ENCODE results near the gene TRIM47.

DNA sequence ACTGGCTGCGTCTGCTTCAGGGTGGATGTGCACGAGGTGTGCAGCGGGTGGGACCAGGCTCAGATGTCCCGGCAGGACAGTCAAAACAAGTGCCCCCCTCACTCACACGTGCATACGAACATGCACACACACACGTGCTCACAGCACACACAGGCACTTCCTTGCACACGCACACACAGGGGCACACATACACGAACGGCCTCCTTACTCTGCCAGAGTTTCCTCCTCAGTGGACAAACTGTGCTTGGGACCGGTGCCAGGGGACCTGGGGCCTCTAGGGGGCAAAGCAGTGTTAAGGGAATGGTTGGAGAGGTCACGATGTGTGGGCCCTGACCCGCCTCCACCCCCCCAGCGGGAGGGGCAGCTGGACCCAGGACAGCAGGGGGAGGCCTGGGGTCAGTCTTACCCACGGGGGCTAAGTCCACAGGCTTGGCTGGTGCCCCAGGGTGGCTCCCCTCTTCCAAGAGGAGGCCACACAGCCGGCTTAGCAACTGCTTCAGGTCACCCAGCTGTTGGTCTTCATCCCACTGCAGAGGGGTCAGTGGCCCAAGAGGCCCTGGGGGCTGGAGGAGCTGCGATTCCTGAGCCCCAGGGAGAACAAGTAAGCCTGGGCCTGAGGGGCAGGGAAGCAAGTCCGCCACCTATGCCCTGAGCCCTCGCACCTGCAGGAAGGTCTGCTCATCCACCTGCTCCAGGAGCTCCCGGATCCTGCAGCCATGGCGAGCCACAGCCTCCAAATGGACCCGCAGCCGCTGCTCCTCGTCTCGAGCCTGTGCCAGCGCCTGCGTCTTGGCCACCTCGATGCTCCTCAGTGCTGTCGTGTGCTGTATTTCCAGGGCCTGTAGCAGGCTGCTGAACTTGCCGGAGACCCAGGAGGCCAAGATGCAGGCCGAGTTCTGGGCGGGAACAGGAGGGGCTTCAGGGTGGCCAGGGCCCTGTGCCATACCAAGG, 13.5 kb upstream of the TRIM47 start:
- TF ChIP-seq, protein P1, sequence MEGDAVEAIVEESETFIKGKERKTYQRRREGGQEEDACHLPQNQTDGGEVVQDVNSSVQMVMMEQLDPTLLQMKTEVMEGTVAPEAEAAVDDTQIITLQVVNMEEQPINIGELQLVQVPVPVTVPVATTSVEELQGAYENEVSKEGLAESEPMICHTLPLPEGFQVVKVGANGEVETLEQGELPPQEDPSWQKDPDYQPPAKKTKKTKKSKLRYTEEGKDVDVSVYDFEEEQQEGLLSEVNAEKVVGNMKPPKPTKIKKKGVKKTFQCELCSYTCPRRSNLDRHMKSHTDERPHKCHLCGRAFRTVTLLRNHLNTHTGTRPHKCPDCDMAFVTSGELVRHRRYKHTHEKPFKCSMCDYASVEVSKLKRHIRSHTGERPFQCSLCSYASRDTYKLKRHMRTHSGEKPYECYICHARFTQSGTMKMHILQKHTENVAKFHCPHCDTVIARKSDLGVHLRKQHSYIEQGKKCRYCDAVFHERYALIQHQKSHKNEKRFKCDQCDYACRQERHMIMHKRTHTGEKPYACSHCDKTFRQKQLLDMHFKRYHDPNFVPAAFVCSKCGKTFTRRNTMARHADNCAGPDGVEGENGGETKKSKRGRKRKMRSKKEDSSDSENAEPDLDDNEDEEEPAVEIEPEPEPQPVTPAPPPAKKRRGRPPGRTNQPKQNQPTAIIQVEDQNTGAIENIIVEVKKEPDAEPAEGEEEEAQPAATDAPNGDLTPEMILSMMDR (IDR thresholded peaks at IDR 0.05): no peak
- TF ChIP-seq POLR2A (IDR thresholded peaks at IDR 0.05): no peak
- no peak for TF ChIP-seq POLR2AphosphoS5 (IDR thresholded peaks at IDR 0.05)

Measured in prostate gland (tissue), 2 donors.